ENCODE measurements around the gene MAD1L1. TPM values are rescaled to one million over a fixed set of nuclear protein-coding genes. Genes with fewer than 3 reads are reported as not detected.
A peak's percentile ranks its signal among the peaks of the same experiment; 100 is the strongest.

The MAD1L1 gene
- total and polyA plus RNA-seq, 2 of the 13 experiments (the other 11 are each of a cell fraction or from before 2014, with no cell fraction given): 17.4 to 64.7 TPM

DNA sequence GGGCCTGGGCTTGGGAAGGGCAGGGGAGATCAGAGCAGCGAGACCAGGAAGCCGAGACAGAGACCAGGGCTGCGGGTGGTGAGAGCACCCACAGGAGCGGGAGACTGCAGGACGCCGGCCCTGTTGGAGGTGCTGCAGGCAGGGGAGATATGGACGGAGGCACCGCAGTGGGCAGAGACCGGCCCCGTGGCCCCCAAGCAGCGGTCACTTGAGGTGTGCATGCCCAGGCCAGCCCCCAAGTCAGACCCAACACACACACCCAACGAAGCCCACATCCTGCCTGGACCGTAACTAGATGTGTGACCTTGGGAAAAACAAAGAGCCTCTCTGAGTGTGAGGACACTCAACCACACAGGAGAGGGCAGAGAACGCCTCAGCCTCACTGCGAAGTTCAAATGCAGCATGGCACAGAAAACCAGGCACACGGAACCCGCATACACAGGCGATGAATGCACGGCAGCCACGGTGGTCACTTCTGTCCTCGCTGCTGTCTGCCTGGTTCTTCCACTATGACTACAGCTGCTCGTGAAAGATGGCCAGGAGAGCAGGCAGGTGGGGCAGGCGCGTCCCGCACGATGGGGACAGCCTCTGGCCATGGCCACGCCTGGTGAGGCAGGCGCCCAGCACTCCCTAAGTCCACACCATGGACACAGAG lies 214.7 kb downstream of the MAD1L1 start (continued):
- TF ChIP-seq, protein P1, sequence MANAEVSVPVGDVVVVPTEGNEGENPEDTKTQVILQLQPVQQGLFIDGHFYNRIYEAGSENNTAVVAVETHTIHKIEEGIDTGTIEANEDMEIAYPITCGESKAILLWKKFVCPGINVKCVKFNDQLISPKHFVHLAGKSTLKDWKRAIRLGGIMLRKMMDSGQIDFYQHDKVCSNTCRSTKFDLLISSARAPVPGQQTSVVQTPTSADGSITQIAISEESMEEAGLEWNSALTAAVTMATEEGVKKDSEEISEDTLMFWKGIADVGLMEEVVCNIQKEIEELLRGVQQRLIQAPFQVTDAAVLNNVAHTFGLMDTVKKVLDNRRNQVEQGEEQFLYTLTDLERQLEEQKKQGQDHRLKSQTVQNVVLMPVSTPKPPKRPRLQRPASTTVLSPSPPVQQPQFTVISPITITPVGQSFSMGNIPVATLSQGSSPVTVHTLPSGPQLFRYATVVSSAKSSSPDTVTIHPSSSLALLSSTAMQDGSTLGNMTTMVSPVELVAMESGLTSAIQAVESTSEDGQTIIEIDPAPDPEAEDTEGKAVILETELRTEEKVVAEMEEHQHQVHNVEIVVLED (CRISPR knock-in tag; IDR thresholded peaks at IDR 0.05; ENCODE audit: borderline replicate concordance): no peak
- TF ChIP-seq RELA (CRISPR knock-in tag; IDR thresholded peaks at IDR 0.05): no peak
- no peak for TF ChIP-seq ZIK1 (CRISPR knock-in tag; IDR thresholded peaks at IDR 0.05; ENCODE audit: borderline replicate concordance, low read depth)
- TF ChIP-seq, protein P2, sequence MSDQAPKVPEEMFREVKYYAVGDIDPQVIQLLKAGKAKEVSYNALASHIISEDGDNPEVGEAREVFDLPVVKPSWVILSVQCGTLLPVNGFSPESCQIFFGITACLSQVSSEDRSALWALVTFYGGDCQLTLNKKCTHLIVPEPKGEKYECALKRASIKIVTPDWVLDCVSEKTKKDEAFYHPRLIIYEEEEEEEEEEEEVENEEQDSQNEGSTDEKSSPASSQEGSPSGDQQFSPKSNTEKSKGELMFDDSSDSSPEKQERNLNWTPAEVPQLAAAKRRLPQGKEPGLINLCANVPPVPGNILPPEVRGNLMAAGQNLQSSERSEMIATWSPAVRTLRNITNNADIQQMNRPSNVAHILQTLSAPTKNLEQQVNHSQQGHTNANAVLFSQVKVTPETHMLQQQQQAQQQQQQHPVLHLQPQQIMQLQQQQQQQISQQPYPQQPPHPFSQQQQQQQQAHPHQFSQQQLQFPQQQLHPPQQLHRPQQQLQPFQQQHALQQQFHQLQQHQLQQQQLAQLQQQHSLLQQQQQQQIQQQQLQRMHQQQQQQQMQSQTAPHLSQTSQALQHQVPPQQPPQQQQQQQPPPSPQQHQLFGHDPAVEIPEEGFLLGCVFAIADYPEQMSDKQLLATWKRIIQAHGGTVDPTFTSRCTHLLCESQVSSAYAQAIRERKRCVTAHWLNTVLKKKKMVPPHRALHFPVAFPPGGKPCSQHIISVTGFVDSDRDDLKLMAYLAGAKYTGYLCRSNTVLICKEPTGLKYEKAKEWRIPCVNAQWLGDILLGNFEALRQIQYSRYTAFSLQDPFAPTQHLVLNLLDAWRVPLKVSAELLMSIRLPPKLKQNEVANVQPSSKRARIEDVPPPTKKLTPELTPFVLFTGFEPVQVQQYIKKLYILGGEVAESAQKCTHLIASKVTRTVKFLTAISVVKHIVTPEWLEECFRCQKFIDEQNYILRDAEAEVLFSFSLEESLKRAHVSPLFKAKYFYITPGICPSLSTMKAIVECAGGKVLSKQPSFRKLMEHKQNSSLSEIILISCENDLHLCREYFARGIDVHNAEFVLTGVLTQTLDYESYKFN (CRISPR knock-in tag; conservative IDR thresholded peaks at IDR 0.05): peak; percentile 56
- TF ChIP-seq, protein P3, sequence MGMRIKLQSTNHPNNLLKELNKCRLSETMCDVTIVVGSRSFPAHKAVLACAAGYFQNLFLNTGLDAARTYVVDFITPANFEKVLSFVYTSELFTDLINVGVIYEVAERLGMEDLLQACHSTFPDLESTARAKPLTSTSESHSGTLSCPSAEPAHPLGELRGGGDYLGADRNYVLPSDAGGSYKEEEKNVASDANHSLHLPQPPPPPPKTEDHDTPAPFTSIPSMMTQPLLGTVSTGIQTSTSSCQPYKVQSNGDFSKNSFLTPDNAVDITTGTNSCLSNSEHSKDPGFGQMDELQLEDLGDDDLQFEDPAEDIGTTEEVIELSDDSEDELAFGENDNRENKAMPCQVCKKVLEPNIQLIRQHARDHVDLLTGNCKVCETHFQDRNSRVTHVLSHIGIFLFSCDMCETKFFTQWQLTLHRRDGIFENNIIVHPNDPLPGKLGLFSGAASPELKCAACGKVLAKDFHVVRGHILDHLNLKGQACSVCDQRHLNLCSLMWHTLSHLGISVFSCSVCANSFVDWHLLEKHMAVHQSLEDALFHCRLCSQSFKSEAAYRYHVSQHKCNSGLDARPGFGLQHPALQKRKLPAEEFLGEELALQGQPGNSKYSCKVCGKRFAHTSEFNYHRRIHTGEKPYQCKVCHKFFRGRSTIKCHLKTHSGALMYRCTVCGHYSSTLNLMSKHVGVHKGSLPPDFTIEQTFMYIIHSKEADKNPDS (CRISPR knock-in tag; IDR thresholded peaks at IDR 0.05): no peak
- TF ChIP-seq, protein P4, sequence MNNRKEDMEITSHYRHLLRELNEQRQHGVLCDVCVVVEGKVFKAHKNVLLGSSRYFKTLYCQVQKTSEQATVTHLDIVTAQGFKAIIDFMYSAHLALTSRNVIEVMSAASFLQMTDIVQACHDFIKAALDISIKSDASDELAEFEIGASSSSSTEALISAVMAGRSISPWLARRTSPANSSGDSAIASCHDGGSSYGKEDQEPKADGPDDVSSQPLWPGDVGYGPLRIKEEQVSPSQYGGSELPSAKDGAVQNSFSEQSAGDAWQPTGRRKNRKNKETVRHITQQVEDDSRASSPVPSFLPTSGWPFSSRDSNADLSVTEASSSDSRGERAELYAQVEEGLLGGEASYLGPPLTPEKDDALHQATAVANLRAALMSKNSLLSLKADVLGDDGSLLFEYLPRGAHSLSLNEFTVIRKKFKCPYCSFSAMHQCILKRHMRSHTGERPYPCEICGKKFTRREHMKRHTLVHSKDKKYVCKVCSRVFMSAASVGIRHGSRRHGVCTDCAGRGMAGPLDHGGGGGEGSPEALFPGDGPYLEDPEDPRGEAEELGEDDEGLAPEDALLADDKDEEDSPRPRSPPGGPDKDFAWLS (CRISPR knock-in tag; IDR thresholded peaks at IDR 0.05; ENCODE audit: borderline replicate concordance): no peak
- TF ChIP-seq PAF1 (CRISPR knock-in tag; IDR thresholded peaks at IDR 0.05): no peak
- TF ChIP-seq SOX13 (IDR thresholded peaks at IDR 0.05): no peak
- TF ChIP-seq SOX13 (CRISPR knock-in tag; conservative IDR thresholded peaks at IDR 0.05 in 1 of 2, IDR thresholded peaks at IDR 0.05 in 1 of 2): peak in 1 of 2 experiments; percentile 56; a peak in 2 of 4 replicates
- TF ChIP-seq, protein P5, sequence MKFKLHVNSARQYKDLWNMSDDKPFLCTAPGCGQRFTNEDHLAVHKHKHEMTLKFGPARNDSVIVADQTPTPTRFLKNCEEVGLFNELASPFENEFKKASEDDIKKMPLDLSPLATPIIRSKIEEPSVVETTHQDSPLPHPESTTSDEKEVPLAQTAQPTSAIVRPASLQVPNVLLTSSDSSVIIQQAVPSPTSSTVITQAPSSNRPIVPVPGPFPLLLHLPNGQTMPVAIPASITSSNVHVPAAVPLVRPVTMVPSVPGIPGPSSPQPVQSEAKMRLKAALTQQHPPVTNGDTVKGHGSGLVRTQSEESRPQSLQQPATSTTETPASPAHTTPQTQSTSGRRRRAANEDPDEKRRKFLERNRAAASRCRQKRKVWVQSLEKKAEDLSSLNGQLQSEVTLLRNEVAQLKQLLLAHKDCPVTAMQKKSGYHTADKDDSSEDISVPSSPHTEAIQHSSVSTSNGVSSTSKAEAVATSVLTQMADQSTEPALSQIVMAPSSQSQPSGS (CRISPR knock-in tag; IDR thresholded peaks at IDR 0.05): no peak
- no peak; the same call in 1 of the 2 replicates for TF ChIP-seq ZNF547 (CRISPR knock-in tag; IDR thresholded peaks at IDR 0.05)
- no peak for TF ChIP-seq EED (CRISPR knock-in tag; IDR thresholded peaks at IDR 0.05)
- TF ChIP-seq, protein P6, sequence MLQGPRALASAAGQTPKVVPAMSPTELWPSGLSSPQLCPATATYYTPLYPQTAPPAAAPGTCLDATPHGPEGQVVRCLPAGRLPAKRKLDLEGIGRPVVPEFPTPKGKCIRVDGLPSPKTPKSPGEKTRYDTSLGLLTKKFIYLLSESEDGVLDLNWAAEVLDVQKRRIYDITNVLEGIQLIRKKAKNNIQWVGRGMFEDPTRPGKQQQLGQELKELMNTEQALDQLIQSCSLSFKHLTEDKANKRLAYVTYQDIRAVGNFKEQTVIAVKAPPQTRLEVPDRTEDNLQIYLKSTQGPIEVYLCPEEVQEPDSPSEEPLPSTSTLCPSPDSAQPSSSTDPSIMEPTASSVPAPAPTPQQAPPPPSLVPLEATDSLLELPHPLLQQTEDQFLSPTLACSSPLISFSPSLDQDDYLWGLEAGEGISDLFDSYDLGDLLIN (CRISPR knock-in tag; IDR thresholded peaks at IDR 0.05; ENCODE audit: borderline replicate concordance): no peak
- no peak for TF ChIP-seq AGO1 (IDR thresholded peaks at IDR 0.05; ENCODE audit: low read depth, low read length, poor library complexity, severe bottlenecking)
- TF ChIP-seq RAD21 (CRISPR knock-in tag; IDR thresholded peaks at IDR 0.05): no peak
- no peak for TF ChIP-seq TCF7L2 (IDR thresholded peaks at IDR 0.05; ENCODE audit: low read depth, low read length)
- TF ChIP-seq ZNF431 (CRISPR knock-in tag; IDR thresholded peaks at IDR 0.05; ENCODE audit: borderline replicate concordance, low read depth): no peak

Data from HepG2 (cell line).